ENCODE measurements around the gene BPIFB6. TPM values are rescaled to one million over a fixed set of nuclear protein-coding genes. Genes with fewer than 3 reads are reported as not detected.
A peak's percentile ranks its signal among the peaks of the same experiment; 100 is the strongest.

The BPIFB6 gene
- not detected for total RNA-seq

GRCh38 chr20:33031531-33031930 is at the start of gene BPIFB6:
Gene BPIFB6 (plus strand): TSS chr20:33031648. CDS start chr20:33031648, 0 bp downstream.
- H3K4me1 ChIP-seq (ENCODE audit: control insufficient read depth in 3 of 3, insufficient read depth in 3 of 3, low read length in 3 of 3): no peaks in the 10 kb centered on the region

GRCh38 chr20:32982617-32983458 is 48.6 kb upstream of the BPIFB6 start:
- Histone ChIP-seq H3K9me3 (ENCODE audit: control insufficient read depth in 3 of 3, low read length in 3 of 3) (no peaks in the 10 kb centered on the region), H3K4me3 (ENCODE audit: low read length in 3 of 3) (no peak overlapping the region), H3K4me1 (ENCODE audit: control insufficient read depth in 3 of 3, insufficient read depth in 3 of 3, low read length in 3 of 3) (peaks cover 0 to 8% (median 0%) of the 10 kb centered on the region in 3 donors), H3K36me3 (ENCODE audit: control insufficient read depth in 3 of 3, insufficient read depth in 3 of 3, low read length in 3 of 3) (no peaks in the 10 kb centered on the region), H3K27ac (ENCODE audit: low read depth, low read length) (no peak overlapping the region), H3K27me3 (ENCODE audit: control insufficient read depth in 3 of 3, insufficient read depth in 3 of 3, low read length in 3 of 3) (peaks cover 0 to 13% (median 3%) of the 10 kb centered on the region in 3 donors), H3K9ac (ENCODE audit: low read depth in 1 of 3, low read length in 3 of 3) (peak overlapping the region in 1 of 3 donors; percentile 33)

More at GRCh38 chr20:33031531-33031930, at the start of gene BPIFB6:
- no peak within 1 kb of the TSS for H3K9ac ChIP-seq (ENCODE audit: low read depth in 1 of 3, low read length in 3 of 3)
- H3K36me3 ChIP-seq (ENCODE audit: control insufficient read depth in 3 of 3, insufficient read depth in 3 of 3, low read length in 3 of 3): no peaks in the 10 kb centered on the region
- H3K27ac ChIP-seq (ENCODE audit: low read depth, low read length): no peak within 1 kb of the TSS
- H3K9me3 ChIP-seq (ENCODE audit: control insufficient read depth in 3 of 3, low read length in 3 of 3): peaks cover 0 to 3% (median 0%) of the 10 kb centered on the region in 3 donors
- H3K27me3 ChIP-seq (ENCODE audit: control insufficient read depth in 3 of 3, insufficient read depth in 3 of 3, low read length in 3 of 3): peaks cover 12 to 37% (median 30%) of the 10 kb centered on the region in 3 donors
- no peak within 1 kb of the TSS for H3K4me3 ChIP-seq (ENCODE audit: low read length in 3 of 3)

- Histone ChIP-seq H3K36me3 (ENCODE audit: control insufficient read depth in 3 of 3, insufficient read depth in 3 of 3, low read length in 3 of 3) (no peaks in the 10 kb centered on the region), H3K27ac (ENCODE audit: low read depth, low read length) (no peak overlapping the region)
Observed at GRCh38 chr20:32983459-32984112, 47.9 kb upstream of the BPIFB6 start.

GRCh38 chr20:32984196-32984595 is 47.3 kb upstream of the BPIFB6 start:
- Histone ChIP-seq H3K9ac (ENCODE audit: low read depth in 1 of 3, low read length in 3 of 3) (no peak overlapping the region), H3K9me3 (ENCODE audit: control insufficient read depth in 3 of 3, low read length in 3 of 3) (no peaks in the 10 kb centered on the region), H3K27me3 (ENCODE audit: control insufficient read depth in 3 of 3, insufficient read depth in 3 of 3, low read length in 3 of 3) (peaks cover 0 to 11% (median 2%) of the 10 kb centered on the region in 3 donors), H3K27ac (ENCODE audit: low read depth, low read length) (no peak overlapping the region), H3K36me3 (ENCODE audit: control insufficient read depth in 3 of 3, insufficient read depth in 3 of 3, low read length in 3 of 3) (no peaks in the 10 kb centered on the region), H3K4me1 (ENCODE audit: control insufficient read depth in 3 of 3, insufficient read depth in 3 of 3, low read length in 3 of 3) (peaks cover 0 to 8% (median 0%) of the 10 kb centered on the region in 3 donors), H3K4me3 (ENCODE audit: low read length in 3 of 3) (no peak overlapping the region)

More at GRCh38 chr20:32983459-32984112, 47.9 kb upstream of the BPIFB6 start:
- no peaks in the 10 kb centered on the region for H3K9me3 ChIP-seq (ENCODE audit: control insufficient read depth in 3 of 3, low read length in 3 of 3)
- peaks cover 0 to 8% (median 0%) of the 10 kb centered on the region in 3 donors for H3K4me1 ChIP-seq (ENCODE audit: control insufficient read depth in 3 of 3, insufficient read depth in 3 of 3, low read length in 3 of 3)
- H3K4me3 ChIP-seq (ENCODE audit: low read length in 3 of 3): no peak overlapping the region
- peaks cover 0 to 11% (median 2%) of the 10 kb centered on the region in 3 donors for H3K27me3 ChIP-seq (ENCODE audit: control insufficient read depth in 3 of 3, insufficient read depth in 3 of 3, low read length in 3 of 3)
- H3K9ac ChIP-seq (ENCODE audit: low read depth in 1 of 3, low read length in 3 of 3): no peak overlapping the region

- Histone ChIP-seq H3K9ac (ENCODE audit: low read depth in 1 of 3, low read length in 3 of 3) (no peak overlapping the region), H3K27ac (ENCODE audit: low read depth, low read length) (no peak overlapping the region)
Observed at GRCh38 chr20:32984631-32985354, 46.7 kb upstream of the BPIFB6 start.

GRCh38 chr20:32985596-32985995 is 45.9 kb upstream of the BPIFB6 start:
- Histone ChIP-seq H3K4me3 (ENCODE audit: low read length in 3 of 3) (no peak overlapping the region), H3K4me1 (ENCODE audit: control insufficient read depth in 3 of 3, insufficient read depth in 3 of 3, low read length in 3 of 3) (peaks cover 0 to 8% (median 0%) of the 10 kb centered on the region in 3 donors), H3K9ac (ENCODE audit: low read depth in 1 of 3, low read length in 3 of 3) (no peak overlapping the region), H3K27me3 (ENCODE audit: control insufficient read depth in 3 of 3, insufficient read depth in 3 of 3, low read length in 3 of 3) (peaks cover 2 to 12% (median 6%) of the 10 kb centered on the region in 3 donors), H3K36me3 (ENCODE audit: control insufficient read depth in 3 of 3, insufficient read depth in 3 of 3, low read length in 3 of 3) (no peaks in the 10 kb centered on the region), H3K9me3 (ENCODE audit: control insufficient read depth in 3 of 3, low read length in 3 of 3) (no peaks in the 10 kb centered on the region), H3K27ac (ENCODE audit: low read depth, low read length) (no peak overlapping the region)

More at GRCh38 chr20:32984631-32985354, 46.7 kb upstream of the BPIFB6 start:
- Histone ChIP-seq H3K9me3 (ENCODE audit: control insufficient read depth in 3 of 3, low read length in 3 of 3) (no peaks in the 10 kb centered on the region), H3K4me1 (ENCODE audit: control insufficient read depth in 3 of 3, insufficient read depth in 3 of 3, low read length in 3 of 3) (peaks cover 0 to 8% (median 0%) of the 10 kb centered on the region in 3 donors), H3K27me3 (ENCODE audit: control insufficient read depth in 3 of 3, insufficient read depth in 3 of 3, low read length in 3 of 3) (peaks cover 2 to 14% (median 4%) of the 10 kb centered on the region in 3 donors), H3K4me3 (ENCODE audit: low read length in 3 of 3) (no peak overlapping the region), H3K36me3 (ENCODE audit: control insufficient read depth in 3 of 3, insufficient read depth in 3 of 3, low read length in 3 of 3) (no peaks in the 10 kb centered on the region)

- no peak overlapping the region for H3K4me3 ChIP-seq (ENCODE audit: low read length in 3 of 3)
- H3K36me3 ChIP-seq (ENCODE audit: control insufficient read depth in 3 of 3, insufficient read depth in 3 of 3, low read length in 3 of 3): no peaks in the 10 kb centered on the region
- H3K9me3 ChIP-seq (ENCODE audit: control insufficient read depth in 3 of 3, low read length in 3 of 3): no peaks in the 10 kb centered on the region
- H3K9ac ChIP-seq (ENCODE audit: low read depth in 1 of 3, low read length in 3 of 3): no peak overlapping the region
- H3K27me3 ChIP-seq (ENCODE audit: control insufficient read depth in 3 of 3, insufficient read depth in 3 of 3, low read length in 3 of 3): peaks cover 2 to 10% (median 6%) of the 10 kb centered on the region in 3 donors
- peaks cover 0 to 8% (median 0%) of the 10 kb centered on the region in 3 donors for H3K4me1 ChIP-seq (ENCODE audit: control insufficient read depth in 3 of 3, insufficient read depth in 3 of 3, low read length in 3 of 3)
- no peak overlapping the region for H3K27ac ChIP-seq (ENCODE audit: low read depth, low read length)
Observed at GRCh38 chr20:32986331-32986966, 45.0 kb upstream of the BPIFB6 start.

GRCh38 chr20:32987044-32987825 is 44.2 kb upstream of the BPIFB6 start:
- Histone ChIP-seq H3K27ac (ENCODE audit: low read depth, low read length) (no peak overlapping the region), H3K36me3 (ENCODE audit: control insufficient read depth in 3 of 3, insufficient read depth in 3 of 3, low read length in 3 of 3) (no peaks in the 10 kb centered on the region), H3K4me1 (ENCODE audit: control insufficient read depth in 3 of 3, insufficient read depth in 3 of 3, low read length in 3 of 3) (peaks cover 0 to 8% (median 0%) of the 10 kb centered on the region in 3 donors), H3K9me3 (ENCODE audit: control insufficient read depth in 3 of 3, low read length in 3 of 3) (no peaks in the 10 kb centered on the region), H3K27me3 (ENCODE audit: control insufficient read depth in 3 of 3, insufficient read depth in 3 of 3, low read length in 3 of 3) (peaks cover 2 to 10% (median 6%) of the 10 kb centered on the region in 3 donors), H3K9ac (ENCODE audit: low read depth in 1 of 3, low read length in 3 of 3) (no peak overlapping the region), H3K4me3 (ENCODE audit: low read length in 3 of 3) (no peak overlapping the region)

- H3K9me3 ChIP-seq (ENCODE audit: control insufficient read depth in 3 of 3, low read length in 3 of 3): no peaks in the 10 kb centered on the region
- no peak overlapping the region for H3K9ac ChIP-seq (ENCODE audit: low read depth in 1 of 3, low read length in 3 of 3)
- H3K4me3 ChIP-seq (ENCODE audit: low read length in 3 of 3): no peak overlapping the region
- no peaks in the 10 kb centered on the region for H3K36me3 ChIP-seq (ENCODE audit: control insufficient read depth in 3 of 3, insufficient read depth in 3 of 3, low read length in 3 of 3)
- peaks cover 0 to 3% (median 0%) of the 10 kb centered on the region in 3 donors for H3K4me1 ChIP-seq (ENCODE audit: control insufficient read depth in 3 of 3, insufficient read depth in 3 of 3, low read length in 3 of 3)
- H3K27me3 ChIP-seq (ENCODE audit: control insufficient read depth in 3 of 3, insufficient read depth in 3 of 3, low read length in 3 of 3): peaks cover 2 to 10% (median 6%) of the 10 kb centered on the region in 3 donors
- no peak overlapping the region for H3K27ac ChIP-seq (ENCODE audit: low read depth, low read length)
Observed at GRCh38 chr20:32988008-32988407, 43.4 kb upstream of the BPIFB6 start.
